GM18868 (cell line): ENCODE results near the gene RAPGEFL1.
"Not testable (repeated sequence)": the region's sequence is repeated elsewhere in the genome, so short reads cannot be mapped to it uniquely, and the experiment has no call there.

Experiments used
- ATAC-seq: cut with Tn5 transposase; IDR thresholded peaks from one replicate; pipeline ENCODE4 v1.9.1; 2021; ENCODE audit warnings: mild to moderate bottlenecking, moderate library complexity; ENCODE audit not compliant: unreplicated experiment

The RAPGEFL1 gene

DNA sequence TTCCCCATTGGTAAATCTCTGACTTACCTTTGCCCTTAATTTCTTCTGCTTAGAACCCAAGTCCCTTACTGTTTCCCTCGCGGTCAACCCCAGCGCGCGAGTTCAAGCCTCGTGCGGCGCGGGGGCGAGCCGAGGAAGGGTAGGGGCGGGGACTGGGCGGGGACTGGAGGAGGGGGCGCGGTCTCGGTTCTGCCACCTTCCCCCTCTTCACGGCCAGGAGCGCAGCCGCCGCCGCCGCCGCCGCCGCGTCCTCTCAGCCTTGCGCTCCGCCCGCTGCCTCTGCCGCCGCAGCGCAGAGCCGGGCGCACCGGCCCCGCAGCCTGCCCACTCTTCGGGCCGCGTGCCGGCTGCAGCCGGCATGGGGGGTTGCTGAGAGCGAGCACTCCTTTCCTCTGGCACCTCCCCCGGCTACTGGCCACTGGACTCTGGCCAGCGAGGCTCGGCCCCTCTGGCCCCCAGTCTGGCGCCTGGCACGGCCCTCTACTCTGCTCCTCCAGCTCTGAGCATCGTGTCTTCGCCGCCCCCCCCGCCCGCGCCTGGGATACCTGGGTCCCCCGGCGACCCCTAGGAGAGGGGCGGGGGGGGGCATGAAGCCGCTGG, at the start of gene RAPGEFL1:
Gene RAPGEFL1 (plus strand): TSS at position 196 of the 600 bp plus-strand sequence. CDS start 392 bp downstream, at position 588.
- peak; percentile 51 for ATAC-seq

DNA sequence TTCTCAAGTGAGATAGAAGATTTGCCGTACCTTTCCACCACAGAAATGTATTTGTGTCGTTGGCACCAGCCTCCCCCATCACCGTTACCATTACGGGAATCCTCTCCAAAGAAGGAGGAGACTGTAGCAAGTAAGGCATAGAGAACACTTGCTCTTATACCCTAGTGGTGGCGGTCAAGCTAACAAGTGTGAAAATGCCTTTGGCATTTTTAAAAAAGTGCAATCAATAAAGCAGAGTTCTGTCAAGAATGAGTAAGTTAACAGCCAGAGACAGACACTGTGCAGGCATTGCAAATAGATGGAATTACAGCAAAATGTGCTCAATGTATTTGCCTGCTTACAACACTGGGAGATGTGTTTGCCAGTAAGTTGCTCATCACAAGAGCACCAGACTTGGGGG, 47.8 kb upstream of the RAPGEFL1 start:
- no peak for ATAC-seq

- ATAC-seq: no peak
Measured at GRCh38 chr17:40130352-40131042, 46.8 kb upstream of the RAPGEFL1 start.

- no peak for ATAC-seq
Measured at GRCh38 chr17:40134184-40134583, 43.1 kb upstream of the RAPGEFL1 start.

DNA sequence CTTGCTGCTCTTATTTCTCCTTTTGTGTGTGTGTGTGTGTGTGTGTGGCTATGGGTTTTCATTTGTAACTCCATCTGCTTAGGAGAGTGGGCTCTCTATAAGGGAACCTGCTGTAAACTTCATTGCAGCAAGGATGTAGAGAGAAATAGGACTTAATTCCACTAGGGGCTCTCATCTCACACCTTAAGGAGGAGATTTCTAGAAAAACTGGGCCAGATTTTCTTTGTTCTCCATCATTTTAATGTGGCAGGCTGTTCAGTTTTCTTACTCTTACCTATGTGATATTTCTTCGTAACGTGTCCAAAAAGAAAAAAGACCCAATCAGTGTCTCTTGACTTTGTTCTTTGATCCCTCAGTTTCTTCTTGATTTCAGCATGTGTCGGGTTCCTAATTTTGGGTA, 41.5 kb upstream of the RAPGEFL1 start:
- no peak for ATAC-seq

DNA sequence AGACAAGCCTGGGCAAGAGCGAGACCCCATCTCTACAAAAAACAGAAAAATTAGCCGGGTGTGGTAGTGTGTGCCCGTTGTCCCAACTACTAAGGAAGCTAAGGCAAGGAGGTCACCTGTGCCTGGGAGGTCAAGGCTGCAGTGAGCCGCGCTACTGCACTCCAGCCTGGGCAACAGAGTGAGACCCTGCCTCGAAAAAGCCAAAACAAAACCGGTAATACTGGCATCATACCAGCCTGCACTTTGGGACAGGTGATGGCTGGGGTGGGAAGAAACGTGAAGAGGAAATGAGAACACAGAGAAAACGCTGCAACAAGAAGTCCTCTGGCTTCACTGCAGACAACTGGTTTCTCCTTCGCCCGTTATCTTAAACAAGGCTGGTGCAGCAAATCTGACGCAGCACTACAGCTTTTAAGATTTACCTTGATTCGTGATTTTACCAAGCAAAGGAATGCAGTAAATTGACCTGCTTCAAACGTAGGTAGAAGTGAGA, 37.7 kb upstream of the RAPGEFL1 start:
- peak; percentile 15 for ATAC-seq

- ATAC-seq: not testable (repeated sequence)
Measured at GRCh38 chr17:40143166-40143565, 34.1 kb upstream of the RAPGEFL1 start.

DNA sequence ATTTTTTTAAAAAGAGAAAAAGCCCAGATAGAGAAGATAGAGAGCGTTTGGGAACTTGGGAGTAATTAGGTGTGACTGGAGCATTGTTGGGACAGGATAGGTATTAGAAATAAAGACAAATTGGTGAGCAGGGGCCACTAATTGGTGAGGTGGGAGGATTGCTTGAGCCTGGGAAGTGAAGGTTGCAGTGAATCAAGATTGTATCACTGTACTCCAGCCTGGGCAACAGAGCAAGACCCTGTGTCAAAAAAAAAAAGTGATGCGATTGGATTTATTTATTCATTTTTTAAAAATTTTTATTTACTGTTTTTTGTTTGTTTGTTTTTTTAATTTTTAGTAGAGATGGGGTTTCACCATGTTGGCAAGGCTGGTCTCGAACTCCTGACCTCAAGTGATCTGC, 31.8 kb upstream of the RAPGEFL1 start:
- ATAC-seq: no peak

GRCh38 chr17:40148527-40148926, 28.7 kb upstream of the RAPGEFL1 start:
- no peak for ATAC-seq

DNA sequence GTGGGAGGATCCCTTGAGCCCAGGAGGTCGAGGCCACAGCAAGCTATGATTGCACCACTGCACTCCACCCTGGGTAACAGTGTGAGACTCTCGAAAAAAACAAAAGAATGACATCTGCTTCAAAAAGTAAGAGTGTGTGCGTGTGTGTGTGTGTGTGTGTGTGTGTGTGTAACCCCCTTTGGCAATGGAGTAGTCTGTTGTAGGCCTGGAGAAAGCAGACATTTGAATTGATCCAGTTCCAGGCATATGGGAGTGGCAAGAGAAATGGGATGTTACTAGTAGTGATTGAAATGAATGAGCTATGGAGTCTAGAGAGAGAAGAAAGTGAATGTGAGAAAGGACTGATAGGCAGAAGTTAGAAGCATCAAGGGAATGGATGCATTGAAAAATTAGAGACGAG, 27.0 kb upstream of the RAPGEFL1 start:
- no peak for ATAC-seq

- ATAC-seq: no peak
Measured at GRCh38 chr17:40151414-40151963, 25.8 kb upstream of the RAPGEFL1 start.

DNA sequence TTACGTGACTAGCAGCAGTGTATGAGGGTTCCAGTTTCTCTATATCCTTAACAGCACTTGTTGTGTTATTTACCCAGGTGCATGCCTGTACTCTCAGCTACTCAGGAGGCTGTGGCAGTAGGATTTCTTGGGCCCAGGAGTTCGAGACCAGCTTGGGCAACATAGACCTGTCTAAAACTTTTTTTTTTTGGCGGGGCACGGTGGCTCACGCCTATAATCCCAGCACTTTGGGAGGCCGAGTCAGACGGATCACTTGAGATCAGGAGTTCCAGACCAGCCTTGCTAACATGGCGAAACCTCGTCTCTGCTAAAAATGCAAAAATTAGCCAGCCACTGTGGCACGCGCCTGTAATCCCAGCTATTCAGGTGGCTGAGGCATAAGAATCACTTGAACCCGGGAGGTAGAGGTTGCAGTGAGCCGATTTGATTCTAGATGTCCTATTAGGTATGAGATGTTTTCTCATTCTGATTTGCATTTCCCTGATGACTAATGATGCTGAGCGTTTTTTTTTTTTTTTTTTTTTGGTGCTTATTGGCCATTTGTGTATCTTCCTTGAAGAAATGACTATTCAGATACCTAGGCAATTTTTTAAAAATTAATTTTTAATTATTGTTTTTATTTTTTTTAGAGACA, 23.6 kb upstream of the RAPGEFL1 start:
- no peak for ATAC-seq

- ATAC-seq: no peak
Measured at GRCh38 chr17:40157973-40158372, 19.3 kb upstream of the RAPGEFL1 start.

GRCh38 chr17:40158438-40159013, 18.7 kb upstream of the RAPGEFL1 start:
- ATAC-seq: no peak

GRCh38 chr17:40159456-40159855, 17.8 kb upstream of the RAPGEFL1 start:
- ATAC-seq: no peak

- no peak for ATAC-seq
Measured at GRCh38 chr17:40167685-40168261, 9.5 kb upstream of the RAPGEFL1 start.

- no peak for ATAC-seq
Measured at GRCh38 chr17:40168262-40168832, 8.9 kb upstream of the RAPGEFL1 start.

GRCh38 chr17:40170325-40170724, 6.9 kb upstream of the RAPGEFL1 start:
- ATAC-seq: no peak

- ATAC-seq: no peak
Measured at GRCh38 chr17:40171750-40172149, 5.5 kb upstream of the RAPGEFL1 start.

DNA sequence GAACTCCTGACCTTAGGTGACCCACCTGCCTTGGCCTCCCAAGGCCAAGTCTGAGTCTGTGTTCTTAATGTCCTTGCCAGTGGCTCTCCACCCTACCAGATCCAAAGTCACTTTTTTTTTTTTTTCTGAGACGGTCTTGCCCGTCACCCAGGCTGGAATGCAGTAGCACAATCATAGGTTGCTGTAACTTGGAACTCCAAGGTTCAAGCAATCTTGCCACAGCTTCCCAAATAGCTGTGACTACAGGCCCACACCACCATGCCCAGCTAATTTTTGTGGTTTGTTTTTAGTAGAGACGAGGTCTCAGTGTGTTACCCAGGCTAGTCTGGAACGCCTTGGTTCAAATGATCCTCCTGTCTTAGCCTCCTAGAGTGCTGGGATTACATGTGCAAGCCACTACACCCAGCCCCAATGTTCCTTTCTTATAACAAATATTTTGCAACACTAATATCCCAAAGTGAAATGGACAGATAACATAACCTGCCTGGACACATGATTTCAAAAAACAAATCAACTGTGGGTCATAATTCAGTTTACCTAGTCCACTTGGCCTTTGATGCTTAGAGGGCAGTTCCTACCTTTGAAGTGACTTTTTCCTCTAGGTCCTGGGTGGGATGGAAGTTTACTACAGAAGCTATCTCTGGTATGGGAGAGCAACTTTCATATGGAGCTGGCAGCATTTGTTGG, 4.0 kb upstream of the RAPGEFL1 start:
- no peak for ATAC-seq
